Activated T-helper 9 cell treated with anti-CD3 and anti-CD28 coated beads, Interleukin-2, amount 50 U/mL, for 16 hours (primary cell): ENCODE measurements around the gene ATP8B4.

Experiments
- DNase-seq: peaks from one replicate; pipeline ENCODE4 v3.0.0-alpha.2; 2020; ENCODE audit warnings: low read depth

The ATP8B4 gene

DNA sequence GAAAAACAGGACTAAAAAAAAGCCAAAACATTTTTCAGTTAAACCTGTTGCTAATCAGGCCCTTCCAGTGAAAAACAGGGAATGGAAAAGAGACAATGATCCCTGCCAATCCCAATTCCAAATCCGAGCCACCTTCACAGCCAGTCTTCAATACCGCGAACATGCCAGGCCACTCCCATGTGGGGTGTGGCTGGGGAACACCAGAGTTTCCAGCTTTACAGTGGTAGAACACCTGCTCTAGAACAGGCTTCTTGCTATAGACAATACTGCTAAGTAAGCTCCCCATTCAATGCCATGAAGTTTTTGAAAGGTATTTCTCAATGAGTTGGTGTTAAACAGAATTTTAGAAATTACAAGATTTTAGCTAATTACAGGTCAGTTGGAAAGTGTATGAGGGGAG, 228.3 kb downstream of the ATP8B4 start:
- no peak for DNase-seq

DNA sequence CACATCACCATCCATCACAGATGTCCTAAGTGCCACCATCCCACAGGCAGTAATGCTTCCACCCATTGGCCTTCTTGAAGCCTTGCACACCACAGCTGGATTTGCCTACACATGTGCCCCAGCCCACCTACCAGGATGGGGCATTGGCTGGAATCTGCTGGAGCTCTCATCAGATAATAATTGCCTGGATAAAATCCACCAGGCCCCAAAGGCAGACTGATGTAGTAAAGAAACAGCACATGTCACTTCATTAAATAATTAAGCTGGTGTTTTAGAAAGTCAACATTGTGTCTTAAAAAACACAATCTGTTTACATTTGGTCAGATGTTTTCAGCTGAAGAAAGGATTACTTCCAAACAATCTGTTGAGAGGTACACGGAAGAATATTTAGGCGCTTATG, 229.5 kb downstream of the ATP8B4 start:
- no peak for DNase-seq

DNA sequence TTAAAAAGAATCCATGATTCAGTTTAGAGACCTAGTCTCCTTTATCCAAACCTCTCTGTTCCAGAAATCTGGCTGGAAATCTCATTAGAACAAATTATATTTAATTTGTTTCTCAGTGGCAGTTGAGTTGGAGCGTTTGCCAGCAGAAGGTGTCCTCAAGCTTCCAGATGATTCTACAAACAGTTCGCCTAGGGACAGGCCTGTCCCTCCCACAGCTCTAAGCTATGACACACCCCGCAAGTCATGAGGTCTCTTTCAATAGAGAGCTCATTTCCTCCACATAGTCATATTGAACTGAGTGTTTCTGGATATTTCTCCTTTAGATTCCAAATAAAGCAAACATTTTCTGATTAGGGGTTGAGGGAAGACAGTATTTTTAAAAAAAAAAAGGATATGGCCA, 230.3 kb downstream of the ATP8B4 start:
- DNase-seq, result no peak

DNA sequence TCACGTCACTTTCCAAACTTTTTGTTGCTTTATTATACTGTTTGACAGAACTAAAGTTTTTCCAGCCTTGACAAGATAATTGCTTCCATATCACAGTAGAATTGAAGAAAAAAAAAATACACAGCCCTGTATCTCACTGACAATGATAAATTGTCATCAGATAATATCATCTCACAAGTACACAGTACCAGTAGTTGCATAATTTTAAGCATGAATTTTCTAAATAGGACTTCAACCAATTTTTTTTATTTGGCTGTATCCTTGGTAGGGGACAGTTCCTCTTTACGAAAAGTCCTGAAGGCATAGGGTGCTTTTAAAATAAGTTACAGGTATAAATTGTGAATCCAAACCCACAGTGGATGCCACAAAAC, 230.7 kb downstream of the ATP8B4 start:
- DNase-seq, result no peak

DNA sequence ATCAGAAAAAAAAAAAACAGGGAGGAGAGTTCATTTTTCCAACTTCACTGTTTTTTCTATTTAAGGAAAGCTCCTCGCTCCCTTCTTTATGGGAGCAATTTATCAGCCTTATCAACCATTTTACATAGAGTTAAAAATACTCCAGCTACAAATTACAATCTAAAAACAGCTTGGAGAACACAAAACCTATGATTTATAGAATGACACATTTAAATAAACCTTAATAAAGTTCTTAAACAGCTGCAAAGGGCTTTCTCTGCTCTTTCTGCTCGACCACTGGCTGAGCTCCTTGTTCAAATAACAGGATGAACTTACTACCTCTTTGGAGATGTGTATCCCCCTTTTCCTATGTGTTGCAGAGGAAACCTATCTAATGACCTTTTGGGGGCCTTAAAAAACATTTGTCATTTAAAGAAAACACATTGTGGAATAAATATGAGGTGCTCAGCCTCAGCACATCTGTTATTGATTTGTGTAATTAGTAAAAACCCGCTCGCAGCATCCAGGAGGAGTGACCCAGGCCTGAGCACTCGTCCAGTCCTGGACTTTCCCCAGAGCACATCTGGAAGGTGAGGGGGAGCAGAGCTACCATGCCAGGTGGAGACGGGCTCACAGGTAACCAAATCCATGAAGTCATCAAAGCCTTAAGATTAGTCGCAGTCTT, 231.2 kb downstream of the ATP8B4 start:
- DNase-seq, result no peak

DNA sequence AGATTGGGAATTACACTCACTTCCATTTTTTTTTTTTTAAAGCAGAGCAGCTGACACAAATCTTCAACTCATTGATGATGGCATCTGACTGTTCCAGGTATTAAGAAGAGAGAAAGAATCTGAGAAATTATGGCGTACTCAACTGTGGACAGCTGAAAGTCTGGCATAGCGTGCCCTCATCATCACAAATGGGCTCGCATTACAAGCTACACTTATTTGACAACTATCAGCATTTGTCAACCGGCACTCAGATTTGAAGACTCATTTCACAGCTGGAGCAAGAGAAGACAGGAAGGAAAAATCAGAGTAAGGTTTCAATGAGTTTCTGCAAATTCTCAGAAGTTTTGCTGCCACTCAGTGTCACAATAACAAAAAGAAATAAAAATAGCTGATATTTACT, 235.9 kb downstream of the ATP8B4 start:
- no peak for DNase-seq

DNA sequence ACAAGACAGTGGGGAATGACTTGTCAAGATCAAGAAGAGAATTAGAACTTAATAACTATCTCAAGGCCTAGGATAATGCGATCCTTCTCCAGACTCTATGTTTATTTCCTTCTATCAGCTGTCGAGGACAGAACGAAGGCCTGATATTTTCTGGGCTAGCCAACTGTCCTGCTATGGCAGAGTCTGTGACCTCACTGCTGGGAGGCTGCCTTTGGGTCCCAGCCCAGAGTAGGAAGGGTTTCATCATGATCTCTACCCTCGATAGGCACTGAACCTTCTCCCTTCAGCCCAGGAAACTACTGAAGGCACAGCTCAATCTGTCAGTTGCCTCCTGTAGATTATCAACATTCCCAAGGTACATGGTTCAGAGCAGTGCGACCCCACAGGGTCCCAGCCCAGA, 237.2 kb downstream of the ATP8B4 start:
- DNase-seq, result no peak

DNA sequence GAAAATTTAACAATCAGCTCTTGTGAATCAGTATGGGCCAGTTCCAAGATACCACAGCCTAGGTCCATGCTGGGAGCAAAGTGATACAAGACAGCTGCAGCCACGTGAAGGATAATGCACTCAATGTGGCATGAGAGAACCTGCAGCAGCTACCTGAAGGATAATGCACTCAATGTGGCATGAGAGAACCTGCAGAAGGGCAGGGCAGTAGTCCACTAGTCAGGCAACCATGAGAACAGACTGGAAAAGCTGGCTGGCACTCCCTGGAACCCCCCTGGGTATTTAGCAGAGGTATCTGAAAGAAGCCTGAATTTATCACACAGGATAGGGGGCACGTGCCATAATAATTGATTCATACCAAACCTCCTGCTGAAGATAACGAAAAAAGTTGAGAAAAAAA, 237.6 kb downstream of the ATP8B4 start:
- DNase-seq, result no peak

DNA sequence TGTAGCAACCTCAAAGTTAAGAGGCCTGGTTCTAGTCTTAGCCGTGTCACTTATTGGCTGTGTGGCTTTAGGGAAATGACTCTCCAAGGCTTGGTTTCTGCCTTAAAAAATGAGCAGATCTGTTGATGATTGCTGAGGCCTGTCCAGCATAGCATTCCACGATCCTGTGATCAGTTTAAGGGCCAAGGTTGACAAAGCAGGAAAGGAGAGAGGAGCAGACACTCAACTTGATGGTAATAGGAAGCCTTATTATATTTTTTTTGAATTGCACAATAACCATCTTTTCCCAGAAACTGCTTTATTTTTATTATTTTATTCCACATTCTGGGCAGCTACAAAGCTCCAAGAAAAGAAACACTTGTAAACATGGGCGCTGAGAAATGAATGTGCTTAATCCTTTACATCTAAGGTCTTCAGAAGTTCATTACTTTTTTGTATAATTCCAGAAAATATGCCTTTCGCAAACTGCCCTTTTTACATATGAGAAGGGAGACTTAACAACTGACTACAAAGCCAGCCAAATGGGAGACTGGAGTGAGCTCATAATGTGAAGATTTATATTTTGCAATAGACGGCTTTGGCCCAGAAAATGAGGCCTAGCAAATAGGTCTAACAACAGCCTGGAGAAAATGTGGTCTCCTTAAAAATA, 241.0 kb downstream of the ATP8B4 start:
- no peak for DNase-seq

DNA sequence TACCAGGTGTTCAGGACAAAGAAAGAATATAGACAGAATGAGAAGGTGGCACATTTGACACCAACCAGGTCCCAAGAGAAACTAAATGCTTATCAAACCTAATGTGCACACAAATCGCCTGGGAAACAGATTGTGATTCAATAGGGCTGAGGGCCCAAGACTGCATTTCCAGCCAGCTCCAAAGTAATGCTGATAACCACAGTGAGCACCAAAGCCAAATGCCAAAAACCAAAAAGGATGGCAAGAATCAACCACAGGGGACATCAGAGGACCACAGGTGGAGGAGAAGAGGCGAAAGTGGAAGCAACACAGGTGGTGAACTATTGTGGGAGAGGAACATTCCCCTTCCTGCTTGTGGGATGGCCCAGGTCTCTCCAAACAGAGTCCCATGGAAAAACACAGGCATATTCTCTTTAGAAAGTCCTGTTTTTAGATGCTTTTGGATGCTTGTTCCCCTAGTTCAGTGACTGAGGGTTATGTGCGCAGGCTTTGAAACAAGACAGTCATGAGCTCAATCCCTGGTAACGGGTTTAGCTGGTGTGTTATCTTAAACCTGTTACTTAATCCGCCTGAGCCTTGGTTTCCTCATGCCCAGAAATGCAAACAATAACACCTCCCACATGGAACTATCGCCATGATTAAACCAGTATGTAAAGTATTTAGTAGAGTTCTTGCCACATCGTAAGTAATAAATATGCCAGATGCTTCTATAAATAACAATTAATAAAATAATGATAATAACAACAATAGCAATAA, 241.7 kb downstream of the ATP8B4 start:
- no peak for DNase-seq

DNA sequence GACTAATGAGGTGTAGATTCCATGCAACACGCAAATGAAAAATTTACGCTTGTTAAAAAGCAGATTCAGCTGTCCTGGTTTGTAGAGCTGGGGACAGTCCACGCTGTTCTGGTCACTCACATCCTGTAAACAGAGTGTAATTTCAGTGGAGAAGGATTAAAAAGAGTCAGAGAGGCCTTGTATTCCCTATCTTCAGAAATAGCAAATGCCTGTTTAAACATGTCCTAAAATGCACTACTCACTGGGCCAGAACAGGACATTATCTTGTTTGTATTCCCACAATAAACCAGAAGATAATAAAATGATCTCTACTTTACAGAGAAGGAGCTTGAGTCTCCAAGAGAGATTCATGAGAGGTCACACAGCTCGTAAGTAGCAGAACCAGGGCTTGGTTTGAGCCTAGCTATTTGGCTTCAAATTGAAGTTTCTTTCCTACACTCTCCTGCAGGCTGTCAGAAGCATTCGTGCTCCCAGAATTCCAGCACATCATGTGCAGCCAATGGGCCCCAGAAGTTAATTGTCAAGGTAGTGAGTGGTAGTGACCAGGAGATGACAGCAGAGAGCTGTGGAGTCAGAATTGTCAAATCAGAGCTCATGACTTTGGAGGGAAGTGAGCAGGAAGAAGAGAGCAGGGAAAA, 242.5 kb downstream of the ATP8B4 start:
- DNase-seq, result no peak

DNA sequence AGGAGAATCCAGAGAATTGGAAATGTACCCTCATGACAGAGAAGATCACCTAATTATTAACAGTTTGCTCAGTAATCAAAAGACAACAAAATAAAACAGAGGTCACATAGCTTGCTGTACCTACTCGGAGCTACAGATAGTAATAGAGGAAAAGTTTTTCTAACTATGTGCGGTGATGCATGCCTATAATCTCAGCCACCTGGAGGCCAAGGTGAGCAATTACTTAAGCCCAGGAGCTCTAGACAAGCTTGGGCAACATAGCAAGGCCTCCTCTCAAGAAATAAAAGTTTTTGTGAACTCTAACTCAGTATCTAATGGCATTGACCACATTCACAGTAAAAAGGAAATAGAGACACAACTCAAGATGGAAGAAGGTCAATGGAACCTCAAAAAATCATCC, 243.6 kb downstream of the ATP8B4 start:
- DNase-seq, result no peak

DNA sequence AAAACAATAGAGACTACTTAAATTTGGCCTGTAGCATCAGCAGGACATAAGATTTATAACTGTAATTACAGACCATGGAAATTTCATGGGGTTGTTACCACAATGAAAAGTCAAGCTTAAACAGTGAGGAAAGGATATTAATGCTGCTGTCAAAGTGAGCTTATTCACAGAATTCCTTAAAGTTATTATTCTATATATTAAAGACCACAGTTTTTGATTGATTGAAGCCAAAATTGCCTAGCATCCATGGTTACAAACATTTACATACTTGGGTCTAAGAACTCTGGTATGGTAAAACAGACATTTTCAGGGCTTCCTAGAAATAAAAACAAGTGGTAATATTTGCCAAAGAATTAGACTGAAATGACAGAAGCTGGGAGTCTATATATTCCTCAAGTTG, 248.6 kb downstream of the ATP8B4 start:
- DNase-seq, result no peak

DNA sequence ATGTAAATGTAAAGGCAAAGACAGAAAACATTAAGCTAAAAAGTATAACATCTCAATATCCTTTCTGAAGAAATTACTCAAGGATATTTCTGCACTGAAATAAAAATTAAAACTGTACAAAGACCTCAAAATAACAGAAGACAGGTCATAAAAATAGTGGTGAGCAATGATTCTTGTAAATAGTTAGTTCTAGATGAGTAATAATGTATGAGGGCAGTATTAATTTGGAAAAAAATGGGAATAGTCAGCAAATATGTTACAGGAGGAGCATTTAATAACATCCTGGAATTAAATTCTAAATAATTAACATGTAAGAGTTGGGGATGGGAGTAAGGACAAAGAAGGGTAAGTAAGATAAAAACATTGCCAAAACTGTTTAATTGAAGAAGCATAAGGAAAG, 250.7 kb downstream of the ATP8B4 start:
- DNase-seq, result no peak

DNA sequence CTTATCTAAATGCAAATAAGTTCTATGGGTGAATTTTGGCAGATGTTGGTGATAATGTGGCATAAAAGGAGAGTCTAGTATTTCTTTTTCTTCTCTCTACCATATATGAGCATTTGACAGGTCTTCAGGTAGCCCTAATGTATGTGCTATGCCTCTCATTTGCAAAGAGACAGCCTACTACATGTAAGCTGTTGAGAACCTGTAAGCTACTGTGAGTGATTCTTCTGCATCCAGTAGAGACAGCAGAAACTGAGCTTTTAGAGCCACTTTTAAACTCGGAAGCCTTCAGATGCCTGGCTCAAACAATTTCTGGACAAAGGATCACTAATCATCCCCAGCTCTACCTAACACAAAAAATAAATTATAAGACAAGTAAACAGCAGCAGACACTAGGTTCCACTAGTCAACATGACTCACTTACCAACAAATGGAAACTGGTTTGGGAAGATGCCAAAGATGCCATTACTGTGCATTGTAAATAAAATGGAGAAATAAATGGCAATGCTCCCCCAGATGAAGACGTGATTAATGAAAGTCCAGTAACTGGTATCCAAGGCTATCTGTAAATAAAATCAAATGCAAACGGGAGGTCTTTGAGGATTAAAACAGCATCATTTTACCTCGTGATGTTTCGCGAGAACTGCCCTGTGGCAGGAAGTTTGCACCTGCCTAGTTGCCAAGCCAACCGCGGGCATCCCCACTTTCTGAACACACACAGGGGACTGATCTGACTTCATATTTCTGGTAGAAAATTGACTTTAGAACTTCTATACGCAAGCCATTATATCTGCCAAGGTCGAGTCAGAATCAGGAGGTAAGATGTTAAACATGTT, 252.9 kb downstream of the ATP8B4 start:
- no peak for DNase-seq

DNA sequence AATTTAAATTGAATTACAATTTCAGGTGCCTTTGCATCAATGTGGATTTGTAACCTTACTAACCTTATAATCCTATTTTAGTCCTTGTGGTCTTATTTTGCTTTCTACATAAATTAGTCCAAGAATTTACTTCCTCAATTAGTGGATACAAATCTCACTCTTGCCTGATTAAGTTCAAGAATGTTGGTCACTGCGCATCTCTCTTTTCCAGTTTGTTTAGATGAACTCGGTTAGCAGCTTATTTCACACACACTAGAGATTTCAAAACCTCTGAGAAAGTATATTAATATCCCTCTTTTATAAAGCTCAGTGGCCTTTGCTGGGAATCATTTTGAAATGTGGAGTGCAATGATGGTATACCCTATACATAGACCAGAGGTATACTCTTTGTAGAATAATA, 254.8 kb downstream of the ATP8B4 start:
- no peak for DNase-seq

DNA sequence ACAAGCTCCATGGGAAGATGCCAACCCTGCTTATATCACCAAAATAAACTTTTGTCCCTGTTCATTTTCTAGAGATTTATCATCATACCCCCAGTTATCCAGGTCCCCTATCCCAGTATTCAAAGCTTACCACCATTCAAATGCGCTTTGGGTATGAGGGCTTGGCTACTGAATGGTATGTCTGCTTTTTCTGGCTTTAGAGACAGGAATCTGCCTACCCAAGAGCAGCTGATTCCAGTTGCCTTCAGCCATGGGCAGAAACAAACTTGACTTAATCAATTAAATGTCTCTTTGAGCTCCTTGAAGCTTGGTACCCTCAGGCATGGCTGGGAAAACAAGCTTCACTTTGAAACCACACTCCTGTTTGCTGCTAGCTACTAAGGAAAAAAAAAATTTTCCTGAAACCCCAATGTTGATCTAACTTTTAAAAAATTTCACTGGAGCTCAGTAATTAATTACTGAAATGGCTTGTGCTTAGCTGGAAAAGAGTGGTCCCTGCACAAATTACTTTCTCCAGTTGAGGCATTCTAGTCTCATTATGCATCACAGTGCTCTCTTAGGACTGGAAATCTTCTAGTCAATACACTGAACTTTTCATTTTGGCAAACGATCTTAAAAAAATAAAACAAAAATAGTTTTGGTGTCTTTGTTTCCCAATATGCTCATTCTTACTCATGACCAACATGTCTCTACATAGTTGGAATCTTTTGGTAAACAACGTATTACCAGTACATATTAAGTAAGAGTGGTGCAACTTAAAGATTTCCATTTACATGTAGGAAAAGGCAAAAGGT, 255.4 kb downstream of the ATP8B4 start:
- DNase-seq, result no peak

DNA sequence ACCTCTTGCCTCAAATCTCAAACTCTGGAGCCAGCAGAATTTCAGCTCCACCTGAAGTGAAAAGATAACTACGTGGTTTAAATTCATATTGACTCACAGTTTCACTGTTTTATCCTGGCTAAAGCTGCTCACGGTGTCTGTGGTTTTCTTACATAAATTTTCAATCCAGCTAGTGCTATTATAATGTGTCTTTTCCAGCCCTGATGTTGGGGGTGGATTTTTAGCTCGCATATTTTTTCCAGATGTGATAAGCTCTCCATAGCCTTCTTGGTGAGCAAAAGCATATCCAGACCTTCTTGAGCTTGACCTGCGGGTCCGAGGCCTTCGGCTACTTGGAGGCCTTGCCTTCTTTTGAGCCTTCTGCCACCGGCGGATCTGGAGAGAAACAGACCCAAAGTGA, 258.9 kb downstream of the ATP8B4 start:
- no peak for DNase-seq

DNA sequence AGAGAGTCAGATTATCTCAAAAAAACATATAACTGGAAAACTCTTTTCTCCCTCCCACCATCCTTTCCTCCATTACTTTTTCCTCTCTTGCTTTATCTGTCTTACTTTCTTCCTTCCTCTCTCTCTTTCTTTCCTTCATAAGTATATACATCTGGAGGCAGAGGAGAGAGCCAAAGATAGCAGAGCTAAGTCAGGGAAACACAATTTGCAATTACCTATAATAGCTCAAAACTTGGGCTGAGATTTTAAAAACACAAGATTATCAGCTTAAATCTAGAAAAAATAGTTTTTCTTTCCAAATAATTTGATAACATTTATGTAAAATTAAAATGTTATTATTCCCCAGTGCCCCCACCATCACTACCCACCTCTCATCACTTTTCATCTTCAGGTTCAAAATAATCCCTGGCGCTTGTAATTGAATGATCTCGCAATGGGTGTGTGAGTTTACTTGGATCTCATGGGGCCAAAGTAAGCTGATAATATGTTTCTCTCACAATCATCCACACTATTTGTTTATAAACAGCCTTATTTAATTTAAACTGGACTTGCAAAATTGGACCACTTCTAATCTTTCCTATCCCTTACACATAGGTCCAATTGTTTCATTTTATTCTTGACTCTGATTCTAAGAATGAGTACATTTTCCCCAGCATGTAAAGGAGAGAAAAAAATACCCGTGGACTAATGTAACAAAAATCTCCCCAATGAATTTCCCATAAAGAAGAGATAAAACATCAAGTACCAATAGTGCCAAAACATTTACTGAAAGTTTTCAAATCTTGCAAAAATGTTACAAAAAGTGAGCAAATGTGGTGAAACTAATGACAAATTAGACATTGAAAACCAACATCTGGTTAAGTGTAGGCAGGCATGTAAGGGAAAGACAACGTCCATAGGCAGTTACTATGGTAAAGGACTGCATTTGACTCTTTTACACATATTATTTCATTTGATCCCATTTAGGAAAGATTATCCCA, 261.2 kb downstream of the ATP8B4 start:
- no peak for DNase-seq
